ENCODE results near the gene AUTS2.

Gene AUTS2

DNA sequence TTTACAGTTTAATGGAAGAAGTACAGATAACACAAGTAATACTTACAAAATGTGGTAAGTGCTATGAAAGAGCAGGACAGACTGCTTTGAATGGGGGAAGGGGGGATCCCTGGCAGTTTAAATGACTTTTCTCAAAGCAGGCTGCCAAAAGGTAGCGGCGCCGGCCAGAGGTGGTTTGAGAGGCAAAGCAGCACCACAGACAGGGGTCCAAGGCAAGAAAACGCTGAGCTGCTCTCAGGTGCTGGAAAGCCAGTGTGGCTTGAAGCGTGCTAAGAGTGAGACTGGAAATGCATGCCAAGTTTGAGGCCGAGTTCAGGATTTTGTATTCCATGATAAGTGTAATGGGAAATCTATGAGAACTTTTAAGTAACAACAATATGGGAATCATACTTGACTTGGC lies 437.7 kb downstream of the AUTS2 start:
- DNase-seq (ENCODE audit: low read depth), result no peak

DNA sequence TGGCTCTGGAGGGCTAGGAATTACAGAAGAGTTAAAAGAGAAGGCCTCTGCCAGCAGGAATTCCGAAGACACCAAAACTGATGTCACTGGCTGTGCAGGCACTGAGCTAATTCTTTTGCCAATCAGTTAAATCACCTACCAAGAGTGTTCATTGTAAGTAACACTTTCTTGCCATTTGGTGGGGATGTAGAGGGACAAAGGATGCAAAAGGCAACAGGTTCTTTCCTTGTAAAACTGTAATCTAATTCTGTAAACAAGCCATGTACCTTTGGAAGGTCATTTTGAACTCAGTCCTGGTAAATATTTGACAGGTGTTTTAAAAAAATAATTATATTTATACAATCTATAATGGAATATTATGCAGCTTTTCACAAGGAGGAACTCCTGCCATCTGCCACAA lies 438.4 kb downstream of the AUTS2 start:
- no peak for DNase-seq (ENCODE audit: low read depth)

DNA sequence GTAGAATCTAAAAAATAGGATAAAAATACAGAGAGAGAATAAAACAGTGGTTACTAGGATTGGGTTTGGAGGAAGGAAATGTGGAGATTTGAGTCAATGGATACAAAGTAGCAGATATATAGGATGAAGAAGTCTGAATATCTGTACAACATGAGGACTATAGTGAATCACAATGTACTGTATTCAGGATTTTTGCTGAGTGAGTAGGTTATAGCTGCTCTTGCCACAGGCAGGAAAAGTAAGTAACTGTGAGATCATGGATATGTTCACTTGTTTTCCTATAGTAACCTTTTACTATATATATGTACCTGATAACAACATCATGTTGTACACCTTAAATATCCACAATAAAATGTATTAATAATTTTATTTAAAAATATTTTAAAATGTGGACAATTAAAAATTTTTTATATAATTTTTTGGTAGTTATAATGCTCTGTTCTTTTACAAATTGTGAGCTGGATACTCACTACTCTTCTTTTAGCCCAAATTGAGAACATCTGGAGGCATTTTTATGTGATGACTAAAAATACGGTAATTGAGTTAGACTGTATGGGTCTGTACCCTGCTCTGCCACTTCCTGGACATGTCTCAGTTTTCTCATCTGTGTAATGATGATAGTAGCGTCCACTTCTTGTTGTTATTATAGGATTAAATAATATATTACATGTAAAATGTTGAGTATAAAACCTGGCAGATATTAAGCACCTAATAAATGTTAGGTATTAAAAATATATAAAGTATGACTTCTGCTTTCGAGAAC lies 439.1 kb downstream of the AUTS2 start:
- no peak for DNase-seq (ENCODE audit: low read depth)

DNA sequence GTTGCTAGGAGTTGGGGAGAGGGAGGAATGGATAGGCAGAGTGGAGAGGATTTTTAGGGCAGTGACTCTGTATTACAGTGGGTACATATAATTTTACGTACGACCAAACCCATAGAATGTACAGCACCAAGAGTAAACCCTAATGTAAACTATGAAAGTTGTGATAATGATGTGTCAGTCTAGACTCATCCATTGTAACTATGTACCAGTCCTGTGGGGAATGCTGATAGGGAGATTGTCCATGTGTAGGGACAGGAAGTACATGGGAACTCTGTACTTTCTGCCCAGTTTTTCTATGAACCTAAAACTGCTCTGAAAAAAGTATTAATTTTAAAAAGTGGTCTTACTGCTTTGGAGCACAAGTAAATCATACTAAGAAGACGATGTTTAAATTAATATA lies 441.8 kb downstream of the AUTS2 start:
- no peak for DNase-seq (ENCODE audit: low read depth)

DNA sequence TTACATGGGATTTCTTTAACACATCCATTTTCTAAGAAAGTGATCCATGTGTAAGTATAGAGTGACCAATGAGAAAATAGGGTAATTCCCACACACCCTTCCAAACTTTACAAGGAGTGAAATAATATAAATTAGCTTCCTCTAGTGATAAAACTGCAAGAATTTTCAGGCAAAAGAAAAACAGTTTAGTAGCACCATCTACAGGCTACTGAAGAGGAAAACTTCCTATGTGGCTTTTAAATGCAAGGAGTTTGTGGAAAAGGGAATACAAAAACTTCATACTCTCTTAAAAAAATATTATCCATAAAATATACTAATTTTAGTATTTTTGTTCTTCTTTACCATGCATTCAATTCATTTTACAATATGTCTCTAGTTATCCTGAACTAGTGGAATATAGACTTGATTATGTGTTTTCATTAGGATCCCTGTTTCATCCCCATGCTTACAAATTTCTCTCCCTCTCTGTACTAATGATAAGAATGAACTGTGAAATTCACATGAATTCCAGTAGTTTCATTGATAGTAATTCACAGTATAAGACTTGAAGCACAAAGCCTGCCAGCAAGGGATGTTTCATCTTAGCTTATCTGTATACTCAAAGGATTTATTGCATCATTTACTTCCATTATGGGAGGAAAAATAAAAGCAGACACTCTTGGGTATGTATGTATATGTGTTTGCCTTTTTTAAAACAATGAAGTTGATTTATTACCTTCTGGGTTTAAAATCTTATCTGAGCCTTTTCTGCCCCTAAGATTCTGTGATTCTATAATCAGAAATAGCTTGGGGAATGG lies 442.9 kb downstream of the AUTS2 start:
- DNase-seq (ENCODE audit: low read depth), result no peak

DNA sequence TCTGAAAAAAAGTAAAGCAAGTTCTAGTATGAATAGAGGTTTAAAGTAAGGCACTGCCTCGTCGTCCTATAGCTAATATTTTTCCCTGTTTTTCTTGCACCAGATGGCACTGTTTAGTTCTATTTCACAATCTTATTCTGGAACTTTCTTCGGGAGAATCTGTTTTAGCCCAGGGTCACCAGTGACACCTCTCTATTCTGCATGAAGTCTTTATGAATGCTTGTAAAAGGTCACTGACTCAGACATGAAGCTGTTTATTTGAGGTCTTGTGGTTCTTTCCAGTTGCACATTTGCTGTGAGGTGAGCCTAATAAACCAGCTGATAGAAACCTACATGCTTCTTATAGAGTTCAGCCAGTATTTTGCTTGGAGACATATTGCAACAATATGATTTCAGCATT lies 444.3 kb downstream of the AUTS2 start:
- no peak for DNase-seq (ENCODE audit: low read depth)

DNA sequence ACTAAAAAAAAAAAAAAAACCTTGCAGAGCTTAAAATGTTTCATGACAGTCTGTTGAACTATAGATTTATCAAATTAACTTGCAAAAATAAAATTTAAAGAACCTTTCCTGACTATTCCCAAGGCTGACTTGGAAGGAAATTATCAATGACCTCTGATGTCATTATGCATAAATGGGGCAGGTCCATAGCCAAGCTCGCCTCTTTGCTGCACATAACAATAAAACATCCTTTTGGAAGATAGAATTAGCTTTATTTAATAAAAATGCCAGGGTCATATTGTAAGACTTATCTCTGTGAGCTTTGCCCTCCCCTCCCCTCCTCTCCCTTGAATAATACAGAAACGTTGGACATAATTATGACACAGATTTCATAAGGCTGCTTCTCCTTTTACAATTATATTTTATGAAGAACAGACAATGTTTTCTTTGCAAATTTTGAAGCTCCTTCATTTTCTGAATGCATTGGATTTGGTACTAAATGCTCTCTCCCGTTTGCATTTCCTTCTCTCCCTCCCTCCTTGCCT lies 444.8 kb downstream of the AUTS2 start:
- DNase-seq (ENCODE audit: low read depth), result no peak

DNA sequence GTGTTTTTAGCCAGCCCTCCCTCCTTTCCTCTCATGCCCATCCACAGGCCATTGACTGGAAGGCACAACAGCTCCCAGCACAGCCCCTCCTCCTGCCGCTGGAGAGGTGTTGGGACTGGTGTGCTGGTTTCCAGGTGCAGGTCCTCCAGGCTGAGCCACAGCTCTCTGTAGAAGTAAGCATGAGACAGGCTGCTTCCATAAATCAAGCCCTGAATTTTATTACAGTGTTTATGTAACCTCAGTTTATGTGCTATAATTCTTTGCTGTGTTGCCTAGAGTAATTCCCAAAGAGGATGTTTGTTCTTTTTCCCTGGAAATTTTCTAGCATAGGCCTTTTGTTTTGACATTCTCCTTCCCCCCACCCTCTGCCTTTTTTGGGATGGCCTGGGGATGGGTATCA lies 445.8 kb downstream of the AUTS2 start:
- no peak for DNase-seq (ENCODE audit: low read depth)

DNA sequence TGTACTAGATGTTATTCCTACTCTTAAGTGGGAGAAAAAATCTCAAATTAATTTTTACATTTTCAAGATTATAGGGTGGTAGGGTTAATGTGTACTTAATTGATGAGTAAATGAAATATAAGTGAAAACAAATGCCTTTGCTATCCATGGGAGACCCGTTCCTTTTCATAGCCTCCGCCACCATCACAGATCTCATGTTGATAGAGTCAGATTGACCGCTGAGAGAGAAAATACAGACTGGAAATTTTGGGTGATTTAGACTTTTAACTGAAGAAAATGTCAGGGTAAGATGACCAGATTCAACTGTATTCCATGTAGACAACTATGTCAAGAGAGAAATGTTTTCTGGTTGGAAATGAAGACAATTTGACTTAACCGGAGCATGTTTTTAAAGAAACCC lies 446.2 kb downstream of the AUTS2 start:
- no peak for DNase-seq (ENCODE audit: low read depth)

DNA sequence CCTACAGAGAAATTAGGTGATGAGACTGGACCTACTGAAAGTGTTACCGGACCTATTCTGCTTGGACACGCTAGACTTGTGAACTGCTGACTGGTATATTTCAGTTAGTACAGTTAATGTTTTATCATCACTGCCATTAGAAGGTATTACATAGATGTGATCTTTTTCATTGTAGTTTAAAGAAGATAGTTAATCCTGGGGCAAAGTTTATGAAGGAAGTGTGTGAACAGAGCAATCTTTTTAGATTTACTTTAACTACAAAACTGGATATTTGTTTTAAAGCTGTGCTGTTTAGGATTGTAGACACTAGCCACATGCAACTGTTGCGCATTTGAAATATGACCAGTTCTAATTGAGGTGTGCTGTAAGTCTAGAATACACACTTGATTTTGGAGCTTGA lies 446.7 kb downstream of the AUTS2 start:
- no peak for DNase-seq (ENCODE audit: low read depth)

DNA sequence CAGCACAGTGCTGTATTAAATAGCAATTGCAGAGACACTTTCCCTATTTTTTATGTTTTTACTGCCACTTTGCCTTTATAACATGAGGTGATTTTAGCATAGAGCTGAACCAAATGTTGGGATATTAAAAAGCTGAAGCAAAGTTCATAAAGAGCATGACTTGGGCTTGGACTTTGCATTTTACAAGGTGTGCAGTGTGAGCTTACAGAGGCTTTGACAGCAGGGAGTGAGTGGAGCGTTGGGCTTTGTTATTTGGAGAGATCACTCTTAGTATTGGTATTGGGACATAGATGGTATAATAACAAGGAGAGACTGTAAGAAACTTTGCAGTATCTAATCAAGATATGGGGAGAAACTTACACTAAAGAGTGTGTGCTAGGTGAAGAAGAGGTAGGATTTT lies 449.1 kb downstream of the AUTS2 start:
- no peak for DNase-seq (ENCODE audit: low read depth)

DNA sequence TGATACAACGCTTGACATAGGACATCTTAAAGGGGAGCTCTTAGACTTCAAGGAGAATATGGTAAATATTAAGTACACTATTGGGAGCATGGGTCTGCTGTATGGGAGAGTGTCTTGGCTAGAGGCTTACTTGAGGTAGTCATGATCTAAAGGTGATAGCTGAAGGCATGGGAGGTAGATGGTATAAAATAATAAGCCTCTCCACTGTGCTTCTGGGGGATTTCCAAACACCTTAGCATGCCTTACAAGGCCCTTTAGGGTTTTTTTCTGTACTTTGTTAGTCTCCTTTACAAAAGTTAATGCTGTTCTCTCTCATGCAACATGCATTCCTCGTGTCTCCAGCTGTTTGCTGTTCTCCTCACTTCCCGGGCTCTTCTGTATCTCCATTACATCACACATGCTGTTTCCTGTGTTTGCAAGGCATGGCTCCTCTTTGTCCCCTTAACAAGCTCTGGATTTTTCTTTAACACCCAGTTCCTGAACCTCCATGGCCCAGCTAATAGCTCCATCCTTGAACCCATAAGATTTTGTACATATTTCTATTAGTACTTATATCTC lies 449.7 kb downstream of the AUTS2 start:
- no peak for DNase-seq (ENCODE audit: low read depth)

DNA sequence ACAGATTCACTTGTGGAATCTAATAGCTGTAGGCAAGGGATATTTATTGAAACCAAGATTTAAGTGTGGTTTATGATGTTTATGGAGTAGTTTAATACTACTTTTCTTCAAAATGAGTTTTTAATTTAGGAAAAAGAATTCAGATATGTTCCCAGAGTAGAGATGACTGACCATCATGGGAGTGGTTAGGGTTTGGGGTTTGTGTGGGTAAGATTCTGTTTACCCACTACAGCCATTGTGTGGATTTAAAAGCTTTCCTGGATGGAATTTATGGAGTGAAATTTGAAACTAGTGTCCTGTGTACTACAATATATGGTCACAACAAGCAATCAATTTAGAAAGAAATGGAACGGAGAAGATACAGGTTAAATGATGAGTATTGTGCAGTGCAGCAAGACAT lies 453.5 kb downstream of the AUTS2 start:
- no peak for DNase-seq (ENCODE audit: low read depth)

DNA sequence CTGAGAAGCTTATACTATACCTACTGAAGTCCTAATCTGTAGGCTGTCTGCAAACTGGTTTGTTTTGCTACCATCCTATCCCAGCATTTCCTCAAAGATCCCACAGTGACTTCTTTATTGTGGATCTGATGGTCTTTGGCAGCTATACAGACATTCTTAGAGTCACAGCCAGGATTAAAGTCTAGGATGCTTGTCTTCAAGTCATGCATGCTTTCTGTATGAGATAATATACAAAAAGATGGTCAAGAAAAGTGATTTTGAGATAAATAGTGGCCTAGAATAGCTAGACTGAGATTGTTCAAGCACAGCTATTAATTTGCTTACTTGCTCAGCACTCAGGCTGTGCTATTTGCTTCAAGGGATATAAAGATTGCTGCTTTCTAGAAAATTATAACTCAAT lies 454.4 kb downstream of the AUTS2 start:
- DNase-seq (ENCODE audit: low read depth), result no peak

DNA sequence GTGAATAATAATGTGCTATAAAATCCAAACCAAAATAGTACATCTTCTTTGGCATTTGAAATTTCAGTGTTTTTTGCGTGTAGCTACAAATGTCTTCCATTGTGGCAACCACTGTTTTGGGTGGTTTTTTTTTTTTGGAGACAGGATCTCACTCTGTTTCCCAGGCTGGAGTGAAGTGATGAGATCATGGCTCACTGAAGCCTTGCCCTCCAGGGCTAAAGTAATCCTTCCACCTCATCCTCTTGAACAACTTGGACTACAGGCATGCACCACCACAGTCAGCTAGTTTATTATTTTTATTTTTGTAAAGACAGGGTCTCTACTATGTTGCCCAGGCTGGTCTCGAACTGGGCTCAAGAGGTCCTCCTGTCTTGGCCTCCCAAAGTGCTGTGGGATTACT lies 455.1 kb downstream of the AUTS2 start:
- DNase-seq (ENCODE audit: low read depth), result no peak

DNA sequence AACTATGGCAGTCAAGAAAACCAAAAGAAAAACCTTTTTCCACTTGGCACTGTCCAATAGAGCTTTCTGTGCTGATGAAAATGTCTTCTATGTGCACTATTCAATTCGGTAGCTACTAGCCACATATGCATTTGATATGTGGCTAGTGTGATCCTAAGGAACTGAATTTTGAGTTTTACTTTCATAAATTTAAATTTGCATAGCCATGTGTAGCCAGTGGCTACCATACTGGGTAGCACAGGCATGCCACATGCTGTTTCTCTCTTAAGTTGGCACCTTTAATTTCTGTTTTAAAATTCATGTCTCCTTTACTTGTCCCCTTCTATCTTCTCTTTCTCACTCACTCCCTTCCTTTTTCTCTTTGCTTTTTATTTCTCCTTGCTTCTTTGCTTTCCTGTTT lies 455.7 kb downstream of the AUTS2 start:
- DNase-seq (ENCODE audit: low read depth), result no peak

DNA sequence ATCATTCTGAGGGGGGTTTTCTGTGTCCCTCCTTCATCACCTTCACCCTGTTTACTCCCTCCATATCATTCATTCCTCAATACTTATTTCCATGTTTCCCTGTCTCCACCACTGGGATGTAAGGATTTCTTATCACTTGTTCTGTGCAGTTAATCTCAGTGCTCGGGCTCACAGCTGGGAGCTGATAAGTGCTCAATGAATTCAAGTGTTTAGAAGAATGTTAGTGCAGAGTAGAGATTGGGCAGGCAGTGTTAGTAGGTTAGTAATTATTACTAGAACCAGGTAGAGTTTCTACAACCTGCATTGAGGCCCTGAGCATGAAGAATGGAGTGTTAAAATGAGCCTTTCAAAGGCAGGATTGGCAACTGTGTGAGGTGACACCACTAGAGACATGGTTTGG lies 458.1 kb downstream of the AUTS2 start:
- DNase-seq (ENCODE audit: low read depth), result no peak

DNA sequence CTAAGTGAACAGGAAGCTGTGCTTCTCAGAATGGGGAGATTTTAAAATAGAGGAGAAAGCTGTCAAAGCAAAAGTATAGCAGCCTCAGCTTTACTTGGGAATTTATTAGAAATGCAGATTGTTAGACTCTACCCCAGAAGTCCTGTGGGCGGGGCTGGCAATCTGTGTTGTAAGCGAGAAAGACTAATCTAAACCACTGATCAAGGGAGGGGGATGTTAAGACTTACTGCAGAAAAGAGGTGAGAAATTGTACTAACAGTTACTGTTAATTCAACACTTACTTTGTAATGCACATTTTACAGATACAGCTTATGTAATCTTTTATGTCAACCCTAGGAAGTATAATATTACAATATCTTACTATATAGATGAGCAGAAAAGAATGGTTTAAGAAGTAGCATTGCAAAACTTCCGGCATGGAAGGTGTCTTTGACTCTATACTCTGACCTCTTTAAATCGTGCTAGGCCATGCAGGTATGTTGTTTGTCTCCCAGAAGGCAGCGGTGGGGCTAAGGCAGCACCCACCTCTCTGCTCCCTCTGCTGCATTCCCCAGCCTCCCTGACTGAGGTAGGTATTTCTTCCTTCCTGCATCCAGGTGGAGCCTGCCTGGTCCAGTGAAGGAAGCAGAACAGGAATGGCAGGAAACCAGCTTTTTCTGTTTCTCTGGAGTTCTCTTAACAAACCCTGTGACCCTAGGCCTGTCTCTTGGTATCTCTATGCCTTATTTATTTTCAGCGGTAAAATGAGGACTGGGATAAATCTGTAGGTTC lies 462.2 kb downstream of the AUTS2 start:
- no peak for DNase-seq (ENCODE audit: low read depth)

DNA sequence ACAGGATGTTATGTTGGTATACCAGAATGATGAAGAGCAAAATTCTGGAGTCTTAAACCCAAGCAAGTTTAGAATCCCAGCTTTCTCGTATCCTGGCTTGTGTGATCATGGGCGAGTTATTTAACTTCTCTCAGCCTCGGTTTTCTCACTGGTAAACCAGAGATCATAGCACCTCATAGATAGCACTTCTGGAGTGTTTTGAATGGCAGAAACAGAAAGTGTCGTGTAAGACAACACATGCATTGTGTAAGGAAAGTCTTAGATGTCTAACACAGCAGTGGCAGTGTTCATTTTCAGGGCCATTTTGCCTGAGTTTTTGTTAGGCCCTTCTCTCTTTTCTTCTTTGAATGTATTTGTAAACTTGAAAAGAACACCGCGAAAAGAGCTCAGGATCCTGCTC lies 465.1 kb downstream of the AUTS2 start:
- no peak for DNase-seq (ENCODE audit: low read depth)

DNA sequence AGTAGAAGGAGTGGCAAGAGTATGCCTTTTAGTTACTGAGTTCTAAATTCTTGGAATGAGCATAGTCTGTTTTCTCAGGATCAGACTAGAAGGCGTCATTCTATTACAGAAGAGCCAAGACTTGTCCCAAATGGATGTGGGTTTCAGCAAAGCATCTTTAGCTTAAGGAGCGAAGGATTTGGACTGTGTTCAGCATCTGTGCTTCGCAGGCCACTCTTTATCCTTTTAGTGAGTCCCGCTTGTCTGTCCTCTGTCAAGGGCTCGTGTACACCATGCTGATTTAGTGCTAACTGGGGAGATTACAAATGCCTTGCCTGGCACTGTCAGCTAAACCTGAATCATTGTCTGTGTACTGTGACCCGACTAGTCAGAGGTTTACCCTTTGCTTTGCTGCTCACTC lies 465.7 kb downstream of the AUTS2 start:
- DNase-seq (ENCODE audit: low read depth), result no peak

DNA sequence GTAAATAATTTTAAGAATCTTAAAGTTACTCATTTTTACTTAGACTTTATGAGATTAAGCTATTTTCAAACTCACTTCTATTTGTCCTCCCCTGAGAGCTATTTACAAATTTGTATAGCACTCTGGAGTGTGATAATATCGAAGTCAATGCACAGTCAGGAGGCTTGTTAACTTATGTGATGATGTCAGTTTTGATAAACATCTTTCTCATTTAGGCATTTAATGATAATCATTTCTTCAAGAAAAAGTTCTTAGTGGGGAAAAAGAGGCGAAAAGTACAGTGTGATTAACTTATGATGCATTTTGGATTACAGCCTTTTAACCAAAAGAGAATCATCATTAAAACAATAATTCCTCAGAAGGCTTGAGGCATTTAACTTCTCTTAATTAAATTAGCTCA lies 468.6 kb downstream of the AUTS2 start:
- DNase-seq (ENCODE audit: low read depth), result no peak

DNA sequence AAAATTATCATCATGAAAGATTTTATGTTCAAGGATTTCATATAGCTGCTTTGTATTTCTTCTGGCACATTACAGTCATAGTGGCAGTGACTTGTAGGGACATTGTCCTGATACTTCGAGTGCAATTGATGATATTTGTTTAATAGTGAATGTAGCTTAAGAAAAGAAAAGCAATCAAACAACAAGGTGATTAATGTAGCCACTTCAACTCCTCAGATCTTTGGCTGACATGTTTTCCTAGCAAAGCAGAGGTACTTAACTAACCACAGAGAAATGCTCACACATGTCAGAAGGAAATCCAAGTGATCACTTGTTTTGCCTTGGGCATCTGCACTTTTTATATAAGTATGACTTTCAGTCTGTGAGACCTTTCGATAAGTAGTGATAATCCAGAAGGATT lies 470.3 kb downstream of the AUTS2 start:
- DNase-seq (ENCODE audit: low read depth), result no peak
